ENCODE data around the gene NFATC1.

NFATC1 gene

DNA sequence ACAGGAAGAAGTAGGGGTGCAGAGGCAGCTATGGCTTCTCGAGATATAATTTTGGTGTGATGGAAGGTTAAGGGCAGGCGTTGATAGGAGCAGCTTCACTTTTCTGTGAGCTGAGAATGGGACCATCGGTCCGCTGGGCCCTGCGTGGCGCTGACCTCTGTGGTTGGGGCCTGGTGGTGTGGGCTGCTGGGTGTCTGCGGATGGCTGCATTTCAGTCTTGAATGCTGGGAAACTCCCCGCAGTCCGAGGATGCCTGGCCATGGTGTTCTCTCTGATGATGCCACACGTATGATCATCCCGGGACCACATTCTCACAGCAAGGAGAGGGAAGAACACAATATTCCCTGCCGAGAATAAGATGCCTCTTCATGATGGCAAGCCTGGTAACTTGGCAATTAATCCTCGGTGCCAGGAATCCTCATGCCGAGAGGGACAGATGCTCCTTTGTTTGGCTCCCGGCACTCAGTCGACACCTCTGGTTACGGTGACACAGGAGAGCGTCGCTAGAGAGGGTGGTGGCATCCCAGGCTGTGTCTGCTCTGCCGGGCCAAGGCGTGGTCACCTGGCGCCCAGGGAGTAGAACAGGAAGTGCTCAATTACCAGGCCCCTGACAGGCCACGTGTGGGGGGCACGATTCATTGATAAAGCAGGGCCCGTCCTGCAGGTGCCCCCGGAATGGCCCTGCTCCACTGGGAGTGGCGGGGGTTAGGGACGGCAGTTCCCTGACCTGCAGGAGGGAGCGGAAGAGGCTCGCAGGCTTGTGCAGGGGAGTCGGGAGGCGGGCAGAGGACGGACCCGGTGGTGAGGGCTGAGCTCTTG, 164.5 kb downstream of the NFATC1 start:
- Histone ChIP-seq H3K79me2 (ENCODE audit: insufficient read depth, low read length) (no peaks in the 10 kb centered on the region), H3K9ac (ENCODE audit: low read depth, low read length) (no peak overlapping the region), H3K4me2 (ENCODE audit: insufficient read depth, low read length) (no peak overlapping the region), H2AFZ (ENCODE audit: low read depth, low read length) (no peak overlapping the region), H3K4me1 (ENCODE audit: insufficient read depth, low read length) (no peaks in the 10 kb centered on the region), H3K9me3 (ENCODE audit: insufficient read depth, low read length, severe bottlenecking) (no peaks in the 10 kb centered on the region), H3K27ac (ENCODE audit: low read length) (no peak overlapping the region), H4K20me1 (ENCODE audit: insufficient read depth, low read length) (no peaks in the 10 kb centered on the region; the same call in 1 of the 2 replicates), H3K36me3 (ENCODE audit: insufficient read depth, low read length) (no peaks in the 10 kb centered on the region), H3K4me3 (ENCODE audit: low read depth in 1 of 2, low read length in 2 of 2) (no peak overlapping the region), H3K27me3 (ENCODE audit: insufficient read depth, low read length, poor library complexity) (no peaks in the 10 kb centered on the region)
- no peak for TF ChIP-seq EZH2 (IDR thresholded peaks at IDR 0.05; ENCODE audit: borderline replicate concordance, low read depth, low read length, severe bottlenecking)
- DNase-seq (no peak), ATAC-seq (ENCODE audit: insufficient read depth, low read depth) (no peak)

- Histone ChIP-seq H2AFZ (ENCODE audit: low read depth, low read length) (no peak overlapping the region), H3K4me1 (ENCODE audit: insufficient read depth, low read length) (no peaks in the 10 kb centered on the region), H3K27me3 (ENCODE audit: insufficient read depth, low read length, poor library complexity) (no peaks in the 10 kb centered on the region), H3K27ac (ENCODE audit: low read length) (no peak overlapping the region), H3K4me3 (ENCODE audit: low read depth in 1 of 2, low read length in 2 of 2) (no peak overlapping the region), H3K36me3 (ENCODE audit: insufficient read depth, low read length) (no peaks in the 10 kb centered on the region), H3K4me2 (ENCODE audit: insufficient read depth, low read length) (no peak overlapping the region), H4K20me1 (ENCODE audit: insufficient read depth, low read length) (no peaks in the 10 kb centered on the region; the same call in 1 of the 2 replicates), H3K9me3 (ENCODE audit: insufficient read depth, low read length, severe bottlenecking) (no peaks in the 10 kb centered on the region), H3K79me2 (ENCODE audit: insufficient read depth, low read length) (no peaks in the 10 kb centered on the region), H3K9ac (ENCODE audit: low read depth, low read length) (no peak overlapping the region)
- no peak for TF ChIP-seq EZH2 (IDR thresholded peaks at IDR 0.05; ENCODE audit: borderline replicate concordance, low read depth, low read length, severe bottlenecking)
- DNase-seq (no peak), ATAC-seq (ENCODE audit: insufficient read depth, low read depth) (no peak)
These were observed 165.1 kb downstream of the NFATC1 start for GRCh38 chr18:79560861-79561210.

- Histone ChIP-seq H3K4me2 (ENCODE audit: insufficient read depth, low read length) (no peak overlapping the region), H3K27ac (ENCODE audit: low read length) (no peak overlapping the region), H3K27me3 (ENCODE audit: insufficient read depth, low read length, poor library complexity) (no peaks in the 10 kb centered on the region), H3K79me2 (ENCODE audit: insufficient read depth, low read length) (no peaks in the 10 kb centered on the region), H3K4me1 (ENCODE audit: insufficient read depth, low read length) (no peaks in the 10 kb centered on the region), H3K9me3 (ENCODE audit: insufficient read depth, low read length, severe bottlenecking) (no peaks in the 10 kb centered on the region), H3K9ac (ENCODE audit: low read depth, low read length) (no peak overlapping the region), H2AFZ (ENCODE audit: low read depth, low read length) (no peak overlapping the region), H3K4me3 (ENCODE audit: low read depth in 1 of 2, low read length in 2 of 2) (no peak overlapping the region), H4K20me1 (ENCODE audit: insufficient read depth, low read length) (no peaks in the 10 kb centered on the region; the same call in 1 of the 2 replicates), H3K36me3 (ENCODE audit: insufficient read depth, low read length) (no peaks in the 10 kb centered on the region)
- DNase-seq (no peak), ATAC-seq (ENCODE audit: insufficient read depth, low read depth) (no peak)
- TF ChIP-seq, protein P1, sequence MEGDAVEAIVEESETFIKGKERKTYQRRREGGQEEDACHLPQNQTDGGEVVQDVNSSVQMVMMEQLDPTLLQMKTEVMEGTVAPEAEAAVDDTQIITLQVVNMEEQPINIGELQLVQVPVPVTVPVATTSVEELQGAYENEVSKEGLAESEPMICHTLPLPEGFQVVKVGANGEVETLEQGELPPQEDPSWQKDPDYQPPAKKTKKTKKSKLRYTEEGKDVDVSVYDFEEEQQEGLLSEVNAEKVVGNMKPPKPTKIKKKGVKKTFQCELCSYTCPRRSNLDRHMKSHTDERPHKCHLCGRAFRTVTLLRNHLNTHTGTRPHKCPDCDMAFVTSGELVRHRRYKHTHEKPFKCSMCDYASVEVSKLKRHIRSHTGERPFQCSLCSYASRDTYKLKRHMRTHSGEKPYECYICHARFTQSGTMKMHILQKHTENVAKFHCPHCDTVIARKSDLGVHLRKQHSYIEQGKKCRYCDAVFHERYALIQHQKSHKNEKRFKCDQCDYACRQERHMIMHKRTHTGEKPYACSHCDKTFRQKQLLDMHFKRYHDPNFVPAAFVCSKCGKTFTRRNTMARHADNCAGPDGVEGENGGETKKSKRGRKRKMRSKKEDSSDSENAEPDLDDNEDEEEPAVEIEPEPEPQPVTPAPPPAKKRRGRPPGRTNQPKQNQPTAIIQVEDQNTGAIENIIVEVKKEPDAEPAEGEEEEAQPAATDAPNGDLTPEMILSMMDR (IDR thresholded peaks at IDR 0.05; ENCODE audit: borderline replicate concordance, extremely low read depth, low read length, poor library complexity, severe bottlenecking): no peak
- TF ChIP-seq EZH2 (IDR thresholded peaks at IDR 0.05; ENCODE audit: borderline replicate concordance, low read depth, low read length, severe bottlenecking): no peak
These were observed 168.2 kb downstream of the NFATC1 start for GRCh38 chr18:79563949-79564348.

GRCh38 chr18:79564441-79564840, 168.7 kb downstream of the NFATC1 start:
- Histone ChIP-seq H3K4me3 (ENCODE audit: low read depth in 1 of 2, low read length in 2 of 2) (no peak overlapping the region), H3K9me3 (ENCODE audit: insufficient read depth, low read length, severe bottlenecking) (no peaks in the 10 kb centered on the region), H2AFZ (ENCODE audit: low read depth, low read length) (no peak overlapping the region), H3K9ac (ENCODE audit: low read depth, low read length) (no peak overlapping the region), H3K79me2 (ENCODE audit: insufficient read depth, low read length) (no peaks in the 10 kb centered on the region), H3K27me3 (ENCODE audit: insufficient read depth, low read length, poor library complexity) (no peaks in the 10 kb centered on the region), H3K4me2 (ENCODE audit: insufficient read depth, low read length) (no peak overlapping the region), H3K4me1 (ENCODE audit: insufficient read depth, low read length) (no peaks in the 10 kb centered on the region), H3K36me3 (ENCODE audit: insufficient read depth, low read length) (no peaks in the 10 kb centered on the region), H4K20me1 (ENCODE audit: insufficient read depth, low read length) (no peaks in the 10 kb centered on the region; the same call in 1 of the 2 replicates), H3K27ac (ENCODE audit: low read length) (no peak overlapping the region)
- no peak for TF ChIP-seq EZH2 (IDR thresholded peaks at IDR 0.05; ENCODE audit: borderline replicate concordance, low read depth, low read length, severe bottlenecking)
- TF ChIP-seq, protein P1 (IDR thresholded peaks at IDR 0.05; ENCODE audit: borderline replicate concordance, extremely low read depth, low read length, poor library complexity, severe bottlenecking): no peak
- DNase-seq (no peak), ATAC-seq (ENCODE audit: insufficient read depth, low read depth) (no peak)

All from DND-41 (cell line).